Ectodermal cell (in vitro differentiated cells): ENCODE results near the gene SPINT1.

Source experiments
- H3K27ac ChIP-seq: 2 replicates; pipeline ENCODE4 v1.7.0; 2013; ENCODE audit warnings: mild to moderate bottlenecking, low read depth, low read length; ENCODE audit not compliant: insufficient read depth, poor library complexity, severe bottlenecking
- H3K27me3 ChIP-seq: 2 replicates; pipeline ENCODE4 v1.7.0; 2013; ENCODE audit warnings: mild to moderate bottlenecking, low read length; ENCODE audit not compliant: insufficient read depth, control insufficient read depth, poor library complexity, severe bottlenecking
- H3K36me3 ChIP-seq: one replicate; pipeline ENCODE4 v1.7.0; 2013; ENCODE audit warnings: low read length; ENCODE audit not compliant: control insufficient read depth, insufficient read depth
- H3K4me1 ChIP-seq: one replicate; pipeline ENCODE4 v1.7.0; 2013; ENCODE audit warnings: low read length; ENCODE audit not compliant: control insufficient read depth, insufficient read depth
- H3K4me3 ChIP-seq: 2 replicates; pipeline ENCODE4 v1.7.0; 2013; ENCODE audit warnings: low read depth, low read length, control low read depth; ENCODE audit not compliant: insufficient read depth
- H3K9me3 ChIP-seq: 2 replicates; pipeline ENCODE4 v1.7.0; 2013; ENCODE audit warnings: mild to moderate bottlenecking, low read length, moderate library complexity; ENCODE audit not compliant: control insufficient read depth
- WGBS, 2 experiments: methylation state at CpG; one replicate each; pipeline ENCODE4 v1.1.7; 2013; ENCODE audit warnings: missing lambda C conversion rate in 2 of 2; 5-methylcytosine and 5-hydroxymethylcytosine counted together

Gene SPINT1

DNA sequence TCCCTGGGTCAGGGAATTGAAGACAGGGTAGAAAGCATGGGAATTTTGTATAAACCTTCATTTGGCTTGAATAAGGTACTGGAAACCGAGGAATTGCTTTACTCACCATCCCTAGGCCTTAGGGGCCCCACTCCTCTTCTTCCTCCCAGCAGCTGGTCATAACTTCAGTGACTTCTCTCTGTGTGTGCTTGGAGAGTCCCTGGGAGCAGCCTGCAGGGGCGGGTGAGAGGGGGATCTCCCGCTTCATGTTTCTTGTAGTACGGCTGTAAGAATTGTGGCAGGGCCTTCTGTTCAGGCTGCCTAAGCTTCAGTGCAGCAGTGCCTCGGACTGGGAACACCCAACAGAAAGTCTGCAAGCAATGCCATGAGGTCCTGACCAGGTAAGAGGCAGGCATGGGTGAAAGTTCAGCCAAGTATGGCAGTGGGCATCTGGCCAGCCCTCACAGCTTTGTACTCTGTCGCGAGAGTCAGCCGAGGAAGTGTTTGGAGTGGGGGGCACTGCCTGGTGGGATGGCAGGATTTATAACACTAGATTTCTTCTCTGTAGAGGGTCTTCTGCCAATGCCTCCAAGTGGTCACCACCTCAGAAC lies 34.9 kb upstream of the SPINT1 start:
- Histone ChIP-seq H3K27ac (no peak overlapping the region), H3K4me3 (no peak overlapping the region), H3K36me3 (no peaks in the 10 kb centered on the region), H3K4me1 (peaks cover 6% of the 10 kb centered on the region), H3K27me3 (no peaks in the 10 kb centered on the region), H3K9me3 (no peaks in the 10 kb centered on the region)
- WGBS, 2 experiments, result 87 to 88% methylated on average over 8 of the region's 8 CpGs

DNA sequence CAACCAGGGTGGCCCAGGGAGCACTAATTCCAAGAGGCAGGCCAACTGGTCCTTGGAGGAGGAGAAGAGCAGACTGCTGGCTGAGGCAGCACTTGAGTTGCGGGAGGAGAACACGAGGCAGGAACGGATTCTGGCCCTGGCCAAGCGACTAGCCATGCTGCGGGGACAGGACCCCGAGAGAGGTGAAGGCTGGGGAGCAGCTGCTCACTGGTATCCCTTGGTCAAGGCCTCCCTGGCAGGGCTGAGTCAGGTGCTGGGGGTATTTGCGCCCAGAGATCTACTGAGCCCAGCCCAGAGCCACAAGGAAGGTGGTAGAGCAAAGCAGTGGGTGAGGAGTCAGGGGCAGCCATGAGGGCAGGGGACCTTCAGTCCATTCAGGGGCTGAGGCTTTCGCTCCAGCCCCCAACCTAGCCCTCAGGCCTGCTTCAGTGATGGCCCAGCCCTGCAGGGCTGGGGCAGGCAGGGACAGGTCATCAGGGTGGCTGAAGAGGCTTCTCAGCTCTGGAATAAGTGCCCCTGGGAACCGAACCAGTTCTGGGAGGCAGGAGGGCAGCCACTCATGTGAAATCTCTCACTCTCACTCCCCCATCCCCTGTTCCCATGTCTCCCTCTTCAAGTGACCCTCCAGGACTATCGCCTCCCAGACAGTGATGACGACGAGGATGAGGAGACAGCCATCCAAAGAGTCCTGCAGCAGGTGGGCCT lies 31.0 kb upstream of the SPINT1 start:
- 95% methylated on average over 12 of the region's 12 CpGs for WGBS, 2 experiments

DNA sequence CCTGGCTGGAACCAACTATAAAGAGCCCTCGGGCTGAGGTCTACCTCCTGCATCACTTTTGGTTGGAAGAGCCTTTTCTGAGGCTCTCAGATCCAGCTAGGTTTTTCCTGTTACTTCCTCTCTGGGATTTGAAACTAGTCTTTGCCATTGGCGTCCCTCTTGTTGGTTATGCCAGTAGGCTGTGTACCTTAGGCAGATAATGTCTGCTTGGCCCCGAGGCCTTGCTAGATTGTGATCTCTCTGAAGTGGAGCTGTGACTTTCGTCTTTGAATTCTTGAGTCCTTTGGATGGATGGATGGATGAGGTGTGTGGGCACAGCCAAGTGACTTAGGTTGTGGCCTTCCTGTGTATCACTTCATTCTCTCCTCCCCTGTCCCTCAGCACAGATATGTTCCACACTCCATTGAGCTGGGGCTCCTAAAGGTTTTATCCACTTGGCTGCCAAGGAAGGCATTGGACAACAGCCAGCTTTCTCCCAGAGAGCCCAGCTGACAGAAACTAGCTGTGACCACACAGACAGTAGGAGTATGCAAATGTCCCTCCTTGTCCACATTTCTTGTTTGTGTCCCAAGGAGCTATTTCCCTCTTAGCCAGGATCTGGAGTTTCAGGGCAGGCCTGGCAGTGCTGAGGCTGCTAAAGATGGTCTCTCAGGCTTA lies 28.7 kb upstream of the SPINT1 start:
- WGBS, 2 experiments, result 94 to 95% methylated on average over 4 of the region's 4 CpGs
- no peaks in the 10 kb centered on the region for H3K36me3 ChIP-seq

More for the DNA sequence above, 31.0 kb upstream of the SPINT1 start:
- no peak overlapping the region for H3K27ac ChIP-seq
- H3K4me3 ChIP-seq, result no peak overlapping the region
- no peaks in the 10 kb centered on the region for H3K4me1 ChIP-seq
- no peaks in the 10 kb centered on the region for H3K36me3 ChIP-seq
- no peaks in the 10 kb centered on the region for H3K27me3 ChIP-seq
- no peaks in the 10 kb centered on the region for H3K9me3 ChIP-seq

DNA sequence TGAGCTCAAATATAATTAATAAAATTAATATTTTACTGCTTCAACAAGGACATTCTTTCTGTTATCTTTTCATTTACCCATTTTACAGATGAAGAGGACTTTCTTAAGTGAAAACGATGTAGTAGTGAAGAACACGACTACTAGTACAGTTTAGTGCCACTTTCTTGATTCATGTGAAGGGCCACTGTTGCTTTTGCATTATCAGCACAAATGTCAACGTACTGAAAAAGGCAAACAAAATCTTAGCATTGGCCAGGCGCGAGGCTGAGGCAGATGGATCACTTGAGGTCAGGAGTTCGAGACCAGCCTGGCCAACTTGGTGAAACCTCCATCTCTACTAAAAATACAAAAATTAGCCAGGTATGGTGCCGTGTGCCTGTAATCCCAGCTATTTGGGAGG lies 24.8 kb upstream of the SPINT1 start:
- Histone ChIP-seq H3K27ac (no peak overlapping the region), H3K36me3 (no peaks in the 10 kb centered on the region), H3K4me1 (no peaks in the 10 kb centered on the region), H3K27me3 (no peaks in the 10 kb centered on the region), H3K9me3 (no peaks in the 10 kb centered on the region), H3K4me3 (no peak overlapping the region)
- WGBS, 2 experiments, result 89 to 92% methylated on average over 7 of the region's 7 CpGs

More for the DNA sequence above, 28.7 kb upstream of the SPINT1 start:
- Histone ChIP-seq H3K27me3 (no peaks in the 10 kb centered on the region), H3K27ac (no peak overlapping the region), H3K9me3 (no peaks in the 10 kb centered on the region), H3K4me3 (no peak overlapping the region), H3K4me1 (no peaks in the 10 kb centered on the region)

DNA sequence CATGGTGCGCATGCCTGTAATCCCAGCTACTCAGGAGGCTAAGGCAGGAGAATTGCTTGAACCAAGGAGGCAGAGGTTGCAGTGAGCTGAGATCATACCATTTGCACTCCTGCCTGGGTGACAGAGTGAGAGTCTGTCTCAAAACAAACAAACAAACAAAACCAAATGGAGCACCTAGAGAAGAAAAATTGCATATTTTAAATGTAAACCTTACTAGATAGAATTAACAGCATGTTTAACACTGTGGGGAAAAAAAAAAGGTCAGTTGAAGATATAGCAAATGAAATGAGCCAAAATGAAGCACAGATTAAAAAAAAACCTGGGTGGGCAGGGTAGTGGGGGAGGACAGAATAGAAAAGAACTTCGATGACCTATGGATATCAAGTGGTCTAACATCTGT lies 22.7 kb upstream of the SPINT1 start:
- 93% methylated on average over 2 of the region's 2 CpGs for WGBS, 2 experiments
- no peak overlapping the region for H3K27ac ChIP-seq
- H3K9me3 ChIP-seq, result no peaks in the 10 kb centered on the region
- H3K27me3 ChIP-seq, result no peaks in the 10 kb centered on the region
- H3K4me1 ChIP-seq, result no peaks in the 10 kb centered on the region
- no peak overlapping the region for H3K4me3 ChIP-seq
- no peaks in the 10 kb centered on the region for H3K36me3 ChIP-seq

DNA sequence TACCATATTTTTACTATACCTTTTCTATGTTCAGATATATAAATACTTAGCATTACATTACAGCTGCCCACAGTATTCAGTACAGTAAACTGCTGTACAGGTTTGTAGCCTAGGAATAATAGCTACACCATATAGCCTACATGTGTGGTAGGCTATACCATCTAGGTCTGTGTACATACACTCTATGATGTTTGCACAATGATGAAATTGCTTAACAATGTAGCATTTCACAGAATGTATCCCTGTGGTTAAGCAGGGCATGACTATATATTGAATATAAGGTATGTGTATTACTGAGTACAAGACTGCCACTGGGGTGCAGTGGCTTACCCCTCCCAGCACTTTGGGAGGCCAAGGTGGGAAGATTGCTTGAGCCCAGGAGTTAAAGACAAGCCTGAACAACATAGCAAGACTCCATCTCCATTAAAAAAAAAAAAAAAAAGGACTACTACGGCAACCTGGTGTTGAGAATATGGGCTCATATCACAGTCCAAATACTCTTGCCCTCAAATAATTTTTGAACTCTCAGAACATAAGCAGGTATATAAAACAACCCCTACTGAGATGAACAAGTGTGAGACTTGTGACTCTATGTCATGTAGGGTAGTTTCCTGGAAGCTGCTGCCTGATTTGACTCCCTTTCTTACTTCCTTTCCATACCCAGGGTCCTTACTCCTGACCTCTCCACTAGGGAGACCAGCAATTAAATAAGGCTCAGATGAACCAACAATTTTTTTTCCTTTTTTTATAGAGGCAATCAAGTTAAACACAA lies 20.1 kb upstream of the SPINT1 start:
- WGBS, 2 experiments, result no CpG with 5 or more reads among the region's 1 CpG

DNA sequence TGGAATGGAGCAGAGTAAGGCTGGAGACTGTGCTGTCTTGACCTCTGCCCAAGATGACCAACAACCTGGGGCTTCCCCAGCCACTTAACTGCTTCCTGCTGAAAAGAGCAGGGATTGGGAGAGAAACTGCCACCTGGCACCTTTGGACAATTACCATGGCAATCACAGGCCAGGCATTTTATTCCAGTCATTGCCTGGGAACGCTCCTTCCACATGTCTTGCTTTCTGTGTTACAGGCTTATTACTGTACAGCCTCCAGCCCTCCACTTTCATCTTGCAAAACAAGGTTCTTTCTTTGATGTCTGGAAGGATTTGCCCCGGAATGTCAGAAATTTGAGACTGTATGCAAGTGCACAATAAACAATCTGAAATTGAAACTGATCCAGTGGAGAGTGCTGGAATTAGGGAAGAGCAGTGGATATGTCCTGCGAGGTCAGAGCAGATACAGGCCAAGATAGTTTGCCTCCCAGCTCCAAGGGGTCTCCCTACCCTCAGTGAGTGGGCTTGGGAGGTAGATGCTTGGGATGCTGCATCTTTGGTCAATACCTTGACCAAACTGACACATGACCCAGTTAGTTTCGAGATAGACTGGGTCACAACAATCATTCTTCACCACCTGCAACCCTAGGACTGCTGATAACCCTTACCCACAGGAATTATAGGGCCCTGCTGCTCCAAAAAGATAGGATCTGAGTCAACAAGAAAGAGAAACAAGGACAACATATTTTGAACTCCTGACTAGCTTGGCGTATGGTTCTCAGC lies 18.0 kb upstream of the SPINT1 start:
- 90% methylated on average over 5 of the region's 5 CpGs for WGBS, 2 experiments
- Histone ChIP-seq H3K9me3 (no peaks in the 10 kb centered on the region), H3K4me3 (no peak overlapping the region), H3K36me3 (no peaks in the 10 kb centered on the region), H3K4me1 (no peaks in the 10 kb centered on the region), H3K27me3 (no peaks in the 10 kb centered on the region), H3K27ac (no peak overlapping the region)

More for the DNA sequence above, 20.1 kb upstream of the SPINT1 start:
- H3K27ac ChIP-seq, result no peak overlapping the region
- no peaks in the 10 kb centered on the region for H3K27me3 ChIP-seq
- no peaks in the 10 kb centered on the region for H3K9me3 ChIP-seq
- H3K4me3 ChIP-seq, result no peak overlapping the region
- no peaks in the 10 kb centered on the region for H3K4me1 ChIP-seq
- no peaks in the 10 kb centered on the region for H3K36me3 ChIP-seq

DNA sequence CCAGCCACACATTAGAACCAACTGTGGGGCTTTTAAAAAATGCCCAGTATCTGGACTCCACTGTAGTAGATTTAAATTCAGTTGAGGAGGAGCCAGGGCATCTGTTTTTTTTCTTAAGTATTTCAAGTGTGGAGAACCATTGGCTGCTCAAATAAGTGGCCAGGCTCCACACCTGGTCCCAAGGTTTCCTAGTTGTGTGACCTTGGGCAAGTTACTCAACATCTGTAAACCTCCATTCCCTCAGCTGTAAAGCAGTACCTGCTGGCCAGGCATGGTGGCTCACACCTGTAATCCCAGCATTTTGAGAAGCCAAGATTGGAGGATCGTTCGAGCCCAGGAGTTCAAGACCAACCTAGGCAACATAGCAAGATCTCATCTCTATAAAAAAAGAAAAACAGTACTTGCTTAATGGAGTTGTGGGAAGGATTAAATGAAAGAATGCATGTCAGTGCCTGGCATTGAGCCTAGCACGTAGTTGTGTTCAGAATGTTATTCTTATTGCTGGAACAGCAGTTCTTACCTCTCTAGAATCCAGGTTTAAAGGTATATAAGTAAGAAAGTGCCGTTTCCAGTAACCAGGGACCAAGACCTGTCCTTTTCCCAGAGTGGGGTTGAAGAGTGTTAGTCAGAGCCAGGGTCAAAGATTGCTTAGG lies 17.3 kb upstream of the SPINT1 start:
- Histone ChIP-seq H3K4me3 (no peak overlapping the region), H3K27me3 (no peaks in the 10 kb centered on the region), H3K9me3 (no peaks in the 10 kb centered on the region), H3K27ac (no peak overlapping the region), H3K36me3 (no peaks in the 10 kb centered on the region), H3K4me1 (no peaks in the 10 kb centered on the region)
- WGBS, 2 experiments, result 85 to 95% methylated on average over 4 of the region's 4 CpGs

DNA sequence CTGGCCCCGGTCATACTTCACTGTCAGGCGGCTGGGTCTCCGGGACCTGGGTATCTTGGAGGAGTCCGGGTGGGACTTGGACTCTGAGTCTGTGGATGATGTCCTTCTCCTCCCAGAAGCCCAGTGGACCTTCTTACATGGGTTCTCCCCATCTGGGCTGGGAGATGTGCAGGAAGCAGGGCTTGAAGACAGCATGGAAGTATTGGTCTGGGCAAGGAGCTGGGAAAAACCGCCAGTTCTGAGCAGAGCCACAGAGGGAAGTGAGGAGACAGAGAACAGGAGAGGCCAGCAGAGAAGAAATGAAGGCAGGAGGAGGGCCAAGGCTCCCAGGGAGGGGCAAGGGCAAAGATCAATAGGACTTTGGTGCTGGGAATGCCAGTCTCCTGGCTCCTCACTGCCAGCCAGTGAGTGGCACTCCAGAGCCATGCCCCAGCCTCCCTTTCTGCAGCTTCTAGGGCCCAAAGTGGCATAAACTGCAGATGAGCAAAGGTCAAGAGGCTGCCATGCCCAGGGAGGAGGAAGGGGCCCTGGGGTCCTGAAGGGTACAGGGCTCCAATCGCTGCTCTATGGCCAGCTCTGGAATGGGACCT lies 15.3 kb upstream of the SPINT1 start, which contains the start of gene PPP1R14D:
Gene PPP1R14D (minus strand): TSS at position 262 of the 590 bp plus-strand sequence. CDS start 67 bp downstream, at position 195.
- Histone ChIP-seq H3K36me3 (no peaks in the 10 kb centered on the region), H3K4me3 (no peak within 1 kb of the TSS), H3K4me1 (no peaks in the 10 kb centered on the region), H3K27ac (no peak within 1 kb of the TSS), H3K27me3 (no peaks in the 10 kb centered on the region), H3K9me3 (no peaks in the 10 kb centered on the region)
- 93 to 94% methylated on average over 6 of the region's 6 CpGs for WGBS, 2 experiments
